Brain microvascular endothelial cell (primary cell): Measurements from ENCODE around the gene AMBRA1.

Experiments used
- DNase-seq: peaks from one replicate; pipeline ENCODE4 v3.0.0-alpha.2; 2020
- H3K27ac ChIP-seq: fragments of 250-450 bp; sonication (Bioruptor Pico); 2 replicates; pipeline ENCODE4 v1.5.1; 2020; ENCODE audit warnings: mild to moderate bottlenecking, moderate library complexity
- H3K27me3 ChIP-seq: fragments of 250-450 bp; sonication (Bioruptor Pico); replicated peaks from 2 replicates; pipeline ENCODE4 v1.5.1; 2020; ENCODE audit warnings: mild to moderate bottlenecking
- H3K36me3 ChIP-seq: fragments of 250-450 bp; sonication (Bioruptor Pico); replicated peaks from 2 replicates; pipeline ENCODE4 v1.5.1; 2020; ENCODE audit warnings: mild to moderate bottlenecking
- H3K4me3 ChIP-seq: 2 replicates; pipeline ENCODE4 v1.5.1; 2011; ENCODE audit warnings: low read depth, mild to moderate bottlenecking, control low read depth, low read length, moderate library complexity
- in situ Hi-C: cut with HindIII; loops from 2 replicates; pipeline ENCODE4 v1.10.0; 2017; ENCODE audit warnings: low sequenced_read_pairs, low pct_ligation_motif_present
- TF ChIP-seq, protein P1 (sequence below): IDR thresholded peaks from 2 replicates; pipeline ENCODE4 v1.5.1; 2011; ENCODE audit warnings: low read depth, mild to moderate bottlenecking, moderate library complexity, low read length, control low read depth, inconsistent platforms; ENCODE audit errors: missing control alignments

The AMBRA1 gene

DNA sequence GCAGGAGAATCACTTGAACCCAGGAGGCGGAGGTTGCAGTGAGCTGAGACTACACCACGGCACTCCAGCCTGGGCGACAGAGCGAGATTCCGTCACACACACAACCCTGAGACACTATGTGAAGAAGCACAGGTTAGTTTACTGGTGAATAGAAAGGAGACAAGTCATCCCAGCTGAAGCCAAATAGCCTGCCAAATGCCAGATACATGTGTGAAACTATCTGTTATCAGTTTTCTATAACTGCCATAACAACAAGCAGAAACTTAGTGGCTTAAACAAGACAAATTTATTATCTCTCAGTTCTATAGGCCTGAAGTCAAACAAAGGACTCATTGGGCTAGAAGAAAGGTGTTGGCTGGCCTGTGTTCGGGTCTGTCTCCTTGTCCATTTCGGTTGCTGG lies 114.2 kb downstream of the AMBRA1 start:
- TF ChIP-seq, protein P1, sequence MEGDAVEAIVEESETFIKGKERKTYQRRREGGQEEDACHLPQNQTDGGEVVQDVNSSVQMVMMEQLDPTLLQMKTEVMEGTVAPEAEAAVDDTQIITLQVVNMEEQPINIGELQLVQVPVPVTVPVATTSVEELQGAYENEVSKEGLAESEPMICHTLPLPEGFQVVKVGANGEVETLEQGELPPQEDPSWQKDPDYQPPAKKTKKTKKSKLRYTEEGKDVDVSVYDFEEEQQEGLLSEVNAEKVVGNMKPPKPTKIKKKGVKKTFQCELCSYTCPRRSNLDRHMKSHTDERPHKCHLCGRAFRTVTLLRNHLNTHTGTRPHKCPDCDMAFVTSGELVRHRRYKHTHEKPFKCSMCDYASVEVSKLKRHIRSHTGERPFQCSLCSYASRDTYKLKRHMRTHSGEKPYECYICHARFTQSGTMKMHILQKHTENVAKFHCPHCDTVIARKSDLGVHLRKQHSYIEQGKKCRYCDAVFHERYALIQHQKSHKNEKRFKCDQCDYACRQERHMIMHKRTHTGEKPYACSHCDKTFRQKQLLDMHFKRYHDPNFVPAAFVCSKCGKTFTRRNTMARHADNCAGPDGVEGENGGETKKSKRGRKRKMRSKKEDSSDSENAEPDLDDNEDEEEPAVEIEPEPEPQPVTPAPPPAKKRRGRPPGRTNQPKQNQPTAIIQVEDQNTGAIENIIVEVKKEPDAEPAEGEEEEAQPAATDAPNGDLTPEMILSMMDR: no peak
- in situ Hi-C loops: no loop called here
- DNase-seq: no peak
- H3K4me3 ChIP-seq: no peak overlapping the region
- H3K27me3 ChIP-seq: no peaks in the 10 kb centered on the region
- no peaks in the 10 kb centered on the region for H3K36me3 ChIP-seq
- H3K27ac ChIP-seq: no peak overlapping the region

DNA sequence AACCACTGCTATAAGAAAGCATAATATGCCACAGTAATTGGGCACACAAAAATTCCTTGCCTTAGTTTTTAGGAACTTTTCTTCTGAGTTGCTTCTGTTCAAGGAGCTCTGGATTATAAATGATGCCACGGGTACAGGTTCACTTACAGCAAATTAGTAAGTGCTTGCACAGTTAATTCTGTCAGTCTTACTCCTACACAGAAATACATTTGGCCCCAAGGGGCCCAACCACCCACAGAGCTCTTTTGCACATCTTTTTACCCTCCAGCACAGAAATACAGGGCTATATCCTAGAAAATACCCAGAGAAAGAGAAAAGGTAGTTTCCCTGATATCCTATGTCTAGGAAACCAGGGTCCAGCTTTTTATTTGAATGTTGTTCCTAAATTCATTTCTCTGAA lies 115.6 kb downstream of the AMBRA1 start:
- DNase-seq: no peak
- no peaks in the 10 kb centered on the region for H3K27me3 ChIP-seq
- TF ChIP-seq, protein P1: no peak
- H3K4me3 ChIP-seq: no peak overlapping the region
- no peak overlapping the region for H3K27ac ChIP-seq
- H3K36me3 ChIP-seq: no peaks in the 10 kb centered on the region
- in situ Hi-C loops: no loop called here

DNA sequence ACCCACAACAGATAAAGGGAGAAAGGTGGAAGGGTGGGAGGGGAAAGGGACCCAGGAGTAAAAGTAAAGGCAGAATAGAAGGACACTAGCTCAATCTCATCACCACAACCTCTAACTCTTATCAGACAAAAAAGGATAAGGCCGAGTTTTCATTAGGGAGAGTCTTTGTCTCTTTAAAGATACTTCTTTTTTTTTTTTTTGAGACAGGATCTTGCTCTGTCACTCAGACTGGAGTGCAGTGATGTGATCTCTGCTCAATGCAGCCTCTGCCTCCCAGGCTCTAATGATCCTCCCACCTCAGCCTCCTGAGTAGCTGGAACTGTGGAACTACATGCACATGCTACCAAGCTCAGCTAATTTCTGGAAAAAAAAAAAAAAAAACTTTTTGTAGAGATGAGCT lies 116.7 kb downstream of the AMBRA1 start:
- in situ Hi-C loops: no loop called here
- H3K27ac ChIP-seq: no peak overlapping the region
- no peaks in the 10 kb centered on the region for H3K27me3 ChIP-seq
- no peaks in the 10 kb centered on the region for H3K36me3 ChIP-seq
- DNase-seq: no peak
- TF ChIP-seq, protein P1: no peak
- no peak overlapping the region for H3K4me3 ChIP-seq

GRCh38 chr11:46475926-46476545 lies 117.8 kb downstream of the AMBRA1 start:
- Histone ChIP-seq H3K27me3 (no peaks in the 10 kb centered on the region), H3K27ac (no peak overlapping the region), H3K4me3 (no peak overlapping the region), H3K36me3 (no peaks in the 10 kb centered on the region)
- TF ChIP-seq, protein P1: no peak
- no peak for DNase-seq
- in situ Hi-C loops: no loop called here

DNA sequence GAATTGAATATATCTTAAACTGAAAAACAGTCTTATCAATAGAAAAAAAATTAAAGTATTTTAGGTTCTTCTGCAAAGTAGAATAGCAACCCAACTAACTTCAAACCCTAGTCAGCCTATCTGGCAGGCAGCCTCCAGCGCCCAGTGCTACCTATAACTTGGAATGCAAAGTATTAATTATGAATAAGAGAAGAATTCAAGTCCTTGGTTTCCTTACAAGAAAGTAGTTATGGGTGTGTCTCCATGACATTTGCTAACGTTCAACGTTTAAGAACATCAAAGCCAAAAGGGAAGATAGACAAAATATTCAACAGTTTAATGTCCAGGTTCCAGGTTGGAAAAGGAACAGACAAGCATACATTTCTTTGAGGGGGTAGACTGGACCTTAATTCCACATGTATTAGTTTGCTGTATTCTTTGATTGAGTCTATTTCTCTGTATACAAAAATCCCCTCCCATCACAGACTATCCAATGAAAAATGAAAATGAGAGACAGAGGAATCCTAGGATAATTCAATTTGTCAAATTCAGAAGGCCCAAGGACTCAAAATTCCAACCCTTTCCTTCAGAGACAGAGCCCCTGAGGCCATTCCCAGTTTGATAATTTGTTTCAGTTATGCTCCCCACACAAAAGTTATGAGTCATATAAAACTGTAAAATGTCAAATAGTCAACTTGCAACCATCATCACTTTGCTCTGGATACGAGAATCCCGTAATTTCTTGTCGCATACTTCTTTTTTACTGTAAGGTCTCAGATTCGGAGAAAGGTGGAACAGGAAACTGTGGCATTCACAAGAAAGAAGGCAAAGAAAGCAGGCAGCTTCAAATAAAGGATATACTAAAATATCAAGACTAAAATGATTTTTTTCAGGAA lies 118.5 kb downstream of the AMBRA1 start:
- in situ Hi-C loops: no loop called here
- no peak for DNase-seq
- Histone ChIP-seq H3K36me3 (no peaks in the 10 kb centered on the region), H3K27ac (no peak overlapping the region), H3K4me3 (no peak overlapping the region), H3K27me3 (no peaks in the 10 kb centered on the region)
- TF ChIP-seq, protein P1: no peak
